OCI-LY1 (cell line): Measurements from ENCODE around the gene ALX1.

Experiments used
- H2AFZ ChIP-seq: fragments of 200-600 bp; sonication (generic), shearing (Covaris generic); 2 replicates; pipeline ENCODE4 v1.6.0; 2014; ENCODE audit warnings: antibody characterized with exemption, mild to moderate bottlenecking, low read length
- H3F3A ChIP-seq: fragments of 200-600 bp; sonication (generic), shearing (Covaris generic); 2 replicates; pipeline ENCODE4 v1.6.0; 2014; ENCODE audit warnings: mild to moderate bottlenecking, antibody characterized with exemption, low read length, moderate library complexity; ENCODE audit not compliant: insufficient read depth
- H3K27ac ChIP-seq: fragments of 200-600 bp; sonication (generic); 2 replicates; pipeline ENCODE4 v1.5.1; 2014; ENCODE audit warnings: low read length, mixed run types, mild to moderate bottlenecking, low read depth; ENCODE audit not compliant: poor library complexity, severe bottlenecking
- H3K27me3 ChIP-seq: fragments of 200-600 bp; sonication (generic); 2 replicates; pipeline ENCODE4 v1.6.0; 2014; ENCODE audit warnings: antibody characterized with exemption, mild to moderate bottlenecking, low read length, moderate library complexity; ENCODE audit not compliant: insufficient read depth
- H3K36me3 ChIP-seq: fragments of 200-600 bp; sonication (generic); 2 replicates; pipeline ENCODE4 v1.6.1; 2014; ENCODE audit warnings: mild to moderate bottlenecking, antibody characterized with exemption, low read length, moderate library complexity, mixed read lengths; ENCODE audit not compliant: insufficient read depth
- H3K4me1 ChIP-seq: fragments of 200-600 bp; sonication (generic); 2 replicates; pipeline ENCODE4 v1.5.1; 2014; ENCODE audit warnings: mild to moderate bottlenecking, low read length, moderate library complexity; ENCODE audit not compliant: insufficient read depth, severe bottlenecking
- H3K4me2 ChIP-seq: fragments of 200-600 bp; sonication (generic), shearing (Covaris generic); 2 replicates; pipeline ENCODE4 v1.6.1; 2014; ENCODE audit warnings: low read length
- H3K4me3 ChIP-seq: fragments of 200-600 bp; sonication (generic); 2 replicates; pipeline ENCODE4 v1.5.1; 2014; ENCODE audit warnings: low read length, low read depth, mild to moderate bottlenecking, mixed read lengths; ENCODE audit not compliant: poor library complexity, severe bottlenecking
- H3K79me2 ChIP-seq: fragments of 200-600 bp; shearing (Covaris generic); 2 replicates; pipeline ENCODE4 v1.6.1; 2016; ENCODE audit warnings: mixed run types, low read length, mixed read lengths; ENCODE audit not compliant: insufficient read depth
- H3K9ac ChIP-seq: fragments of 200-600 bp; sonication (generic), shearing (Covaris generic); 2 replicates; pipeline ENCODE4 v1.6.1; 2014; ENCODE audit warnings: mild to moderate bottlenecking, low read length, mixed read lengths
- H3K9me2 ChIP-seq: fragments of 200-600 bp; sonication (generic), shearing (Covaris generic); 2 replicates; pipeline ENCODE4 v1.6.1; 2014; ENCODE audit warnings: low read depth, mild to moderate bottlenecking, low read length, mixed read lengths
- H3K9me3 ChIP-seq: fragments of 200-600 bp; shearing (Covaris generic); 2 replicates; pipeline ENCODE4 v1.6.1; 2014; ENCODE audit warnings: low read length, mixed read lengths
- H4K20me1 ChIP-seq: fragments of 200-600 bp; sonication (generic), shearing (Covaris generic); 2 replicates; pipeline ENCODE4 v1.6.0; 2016; ENCODE audit warnings: mild to moderate bottlenecking, low read length; ENCODE audit not compliant: insufficient read depth
- EZH2 ChIP-seq: fragments of 200-600 bp; sonication (generic), shearing (Covaris generic); IDR thresholded peaks from 2 replicates; pipeline ENCODE4 v1.8.0; 2017; ENCODE audit warnings: borderline replicate concordance, mixed run types, mild to moderate bottlenecking, antibody characterized with exemption, low read length, moderate library complexity, mixed read lengths
- TF ChIP-seq, protein P1 (sequence below): fragments of 200-600 bp; sonication (generic), shearing (Covaris generic); IDR thresholded peaks from 2 replicates; pipeline ENCODE4 v1.5.1; 2017; ENCODE audit warnings: mild to moderate bottlenecking, antibody characterized with exemption, low read length, moderate library complexity, mixed read lengths

The ALX1 gene

DNA sequence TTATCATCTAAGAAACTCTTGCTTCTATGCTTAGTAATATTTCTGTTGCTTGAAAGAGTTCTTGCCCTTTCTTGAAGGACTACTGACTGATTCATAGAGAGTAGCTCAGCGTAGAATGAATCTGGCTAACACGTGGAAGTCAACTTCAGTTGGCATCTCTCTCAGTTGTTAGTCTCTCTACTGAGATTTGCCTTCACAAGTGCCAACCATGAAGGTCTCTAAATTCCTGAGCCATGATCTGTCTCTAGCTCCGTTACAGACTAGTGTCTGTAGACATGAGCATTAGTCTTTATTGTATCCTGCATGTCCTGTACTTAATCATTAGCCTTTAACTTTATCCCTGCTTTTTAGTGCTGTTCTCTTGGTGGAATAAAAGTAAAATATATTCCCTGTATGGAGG is 19.1 kb upstream of the ALX1 start:
- no peaks in the 10 kb centered on the region for H3K9me3 ChIP-seq
- H3K4me3 ChIP-seq, result no peak overlapping the region
- no peak overlapping the region for H3K4me2 ChIP-seq
- no peak overlapping the region for H2AFZ ChIP-seq
- no peaks in the 10 kb centered on the region for H4K20me1 ChIP-seq
- no peaks in the 10 kb centered on the region for H3K4me1 ChIP-seq
- no peaks in the 10 kb centered on the region for H3K36me3 ChIP-seq
- H3K27me3 ChIP-seq, result no peaks in the 10 kb centered on the region
- no peaks in the 10 kb centered on the region for H3K9me2 ChIP-seq
- no peak overlapping the region for H3K27ac ChIP-seq
- H3K9ac ChIP-seq, result no peak overlapping the region
- no peak for TF ChIP-seq EZH2
- TF ChIP-seq, protein P1, sequence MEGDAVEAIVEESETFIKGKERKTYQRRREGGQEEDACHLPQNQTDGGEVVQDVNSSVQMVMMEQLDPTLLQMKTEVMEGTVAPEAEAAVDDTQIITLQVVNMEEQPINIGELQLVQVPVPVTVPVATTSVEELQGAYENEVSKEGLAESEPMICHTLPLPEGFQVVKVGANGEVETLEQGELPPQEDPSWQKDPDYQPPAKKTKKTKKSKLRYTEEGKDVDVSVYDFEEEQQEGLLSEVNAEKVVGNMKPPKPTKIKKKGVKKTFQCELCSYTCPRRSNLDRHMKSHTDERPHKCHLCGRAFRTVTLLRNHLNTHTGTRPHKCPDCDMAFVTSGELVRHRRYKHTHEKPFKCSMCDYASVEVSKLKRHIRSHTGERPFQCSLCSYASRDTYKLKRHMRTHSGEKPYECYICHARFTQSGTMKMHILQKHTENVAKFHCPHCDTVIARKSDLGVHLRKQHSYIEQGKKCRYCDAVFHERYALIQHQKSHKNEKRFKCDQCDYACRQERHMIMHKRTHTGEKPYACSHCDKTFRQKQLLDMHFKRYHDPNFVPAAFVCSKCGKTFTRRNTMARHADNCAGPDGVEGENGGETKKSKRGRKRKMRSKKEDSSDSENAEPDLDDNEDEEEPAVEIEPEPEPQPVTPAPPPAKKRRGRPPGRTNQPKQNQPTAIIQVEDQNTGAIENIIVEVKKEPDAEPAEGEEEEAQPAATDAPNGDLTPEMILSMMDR, result no peak
- no peaks in the 10 kb centered on the region for H3F3A ChIP-seq
- H3K79me2 ChIP-seq, result no peaks in the 10 kb centered on the region

DNA sequence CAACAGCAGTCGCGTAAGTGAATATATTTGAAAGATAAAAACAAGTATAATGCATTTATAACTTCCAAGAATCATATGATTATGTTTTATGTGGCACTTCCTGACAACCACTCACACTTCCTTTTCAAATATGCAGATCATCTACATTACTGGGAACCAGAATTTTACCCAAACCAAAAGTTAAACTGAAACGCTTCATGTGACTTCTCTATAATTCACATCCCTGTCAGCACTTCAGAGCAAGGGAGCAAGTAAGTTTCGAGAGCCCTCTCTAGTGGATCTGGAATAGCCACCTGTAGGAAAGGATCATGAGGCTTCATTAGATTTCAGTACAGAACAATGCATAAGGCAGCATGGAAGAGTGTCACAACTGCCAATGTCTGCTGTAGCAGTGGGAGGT is 13.7 kb upstream of the ALX1 start:
- H3K27ac ChIP-seq, result no peak overlapping the region

DNA sequence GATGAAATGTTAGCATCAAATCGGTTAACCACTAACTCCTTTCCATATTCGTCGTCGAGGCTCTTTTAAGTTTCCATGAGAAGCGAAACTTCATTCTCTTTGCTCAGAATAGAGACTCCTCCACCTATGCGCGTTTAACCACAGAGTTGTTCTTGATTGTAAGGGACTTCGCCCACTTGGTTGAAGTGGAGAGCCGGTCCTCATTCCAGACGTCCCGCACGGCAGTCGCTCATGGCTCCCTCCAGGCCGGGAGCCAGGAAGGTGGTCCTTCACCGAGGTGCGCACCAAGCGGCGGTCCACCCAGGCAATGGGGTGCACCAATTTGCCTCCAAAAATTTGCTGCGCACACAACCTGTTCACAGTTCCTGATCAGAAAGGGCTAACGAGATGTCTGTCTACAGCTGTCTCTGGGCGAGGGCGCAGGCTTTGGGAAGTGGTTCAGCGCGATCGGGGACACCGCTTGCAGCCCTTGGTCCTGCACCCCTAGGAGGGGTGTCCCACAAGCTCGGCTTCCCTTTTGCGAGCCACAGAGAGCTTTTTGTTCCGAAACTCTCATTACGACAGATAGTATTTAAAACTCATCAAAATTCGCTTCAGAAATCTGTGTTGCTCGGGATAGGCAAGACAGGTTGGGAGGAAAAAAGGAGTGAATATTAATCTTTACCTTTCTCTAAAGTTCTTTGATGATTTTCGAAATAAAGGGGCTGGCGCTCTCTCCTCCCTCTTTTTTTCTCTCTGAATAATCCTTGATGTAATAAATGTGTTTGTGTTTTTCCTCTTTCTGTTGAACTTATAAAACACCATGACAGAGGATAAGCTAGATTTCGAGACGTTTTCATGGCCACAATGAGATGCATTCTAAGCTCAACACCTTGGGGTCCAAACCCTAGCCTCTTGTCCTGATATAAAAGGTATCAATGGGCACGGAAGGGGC is 6.4 kb upstream of the ALX1 start:
- Histone ChIP-seq H3K4me2 (no peak overlapping the region), H4K20me1 (no peaks in the 10 kb centered on the region), H3K9ac (no peak overlapping the region), H2AFZ (no peak overlapping the region), H3K79me2 (no peaks in the 10 kb centered on the region), H3K4me1 (no peaks in the 10 kb centered on the region), H3F3A (no peaks in the 10 kb centered on the region), H3K9me2 (no peaks in the 10 kb centered on the region), H3K36me3 (no peaks in the 10 kb centered on the region), H3K9me3 (no peaks in the 10 kb centered on the region), H3K27me3 (no peaks in the 10 kb centered on the region; the same call in 1 of the 2 replicates), H3K4me3 (no peak overlapping the region), H3K27ac (no peak overlapping the region)
- TF ChIP-seq, protein P1, result no peak
- TF ChIP-seq EZH2, result no peak

More for the DNA sequence above, 13.7 kb upstream of the ALX1 start:
- Histone ChIP-seq H3K9me2 (no peaks in the 10 kb centered on the region), H3K79me2 (no peaks in the 10 kb centered on the region), H3K4me2 (no peak overlapping the region), H3F3A (no peaks in the 10 kb centered on the region), H3K9me3 (no peaks in the 10 kb centered on the region), H3K36me3 (no peaks in the 10 kb centered on the region), H3K4me1 (no peaks in the 10 kb centered on the region), H4K20me1 (no peaks in the 10 kb centered on the region), H3K27me3 (no peaks in the 10 kb centered on the region), H3K9ac (no peak overlapping the region), H2AFZ (no peak overlapping the region), H3K4me3 (no peak overlapping the region)
- no peak for TF ChIP-seq EZH2
- TF ChIP-seq, protein P1, result no peak
